CD14-positive monocyte (primary cell): Measurements from ENCODE around the gene CXCL12. TPM values are rescaled to one million over a fixed set of nuclear protein-coding genes. Genes with fewer than 3 reads are reported as not detected.

Experiments used
- DNase-seq, 3 donors: peaks; one replicate each; pipeline ENCODE4 v3.0.0-alpha.2; 2011 to 2022
- H2AFZ ChIP-seq: 2 replicates; pipeline ENCODE4 v1.6.0; 2012; ENCODE audit warnings: mild to moderate bottlenecking, low read depth, low read length, inconsistent platforms; ENCODE audit not compliant: insufficient read depth, poor library complexity, severe bottlenecking
- H3K27ac ChIP-seq, 2 donors: 1 replicate in 1 of 2; 2 replicates in 1 of 2; pipeline ENCODE4 v1.5.1; 2012 to 2013; ENCODE audit warnings: low read length in 2 of 2, control low read depth in 1 of 2, inconsistent platforms in 1 of 2, low read depth in 1 of 2, mild to moderate bottlenecking in 1 of 2
- H3K27me3 ChIP-seq, 2 donors: one replicate each; pipeline versions ENCODE4 v1.6.0 to v1.6.1; 2011 to 2013; ENCODE audit warnings: low read length in 2 of 2; ENCODE audit not compliant: control insufficient read depth in 2 of 2, insufficient read depth in 2 of 2
- H3K36me3 ChIP-seq, 2 donors: replicated peaks in 1 of 2; 1 replicate in 1 of 2; 2 replicates in 1 of 2; pipeline versions ENCODE4 v1.5.1 to v1.6.1; 2012 to 2013; ENCODE audit warnings: low read length in 2 of 2, control low read depth in 1 of 2, inconsistent platforms in 1 of 2, mild to moderate bottlenecking in 1 of 2; ENCODE audit not compliant: insufficient read depth in 2 of 2, control insufficient read depth in 1 of 2
- H3K4me1 ChIP-seq, 2 donors: 1 replicate in 1 of 2; 2 replicates in 1 of 2; pipeline versions ENCODE4 v1.5.1 to v1.6.1; 2012 to 2013; ENCODE audit warnings: low read length in 2 of 2, control low read depth in 1 of 2, inconsistent platforms in 1 of 2, mild to moderate bottlenecking in 1 of 2, moderate library complexity in 1 of 2; ENCODE audit not compliant: insufficient read depth in 2 of 2, control insufficient read depth in 1 of 2
- H3K4me2 ChIP-seq: replicated peaks from 2 replicates; pipeline ENCODE3; 2012; ENCODE audit warnings: low read length, moderate library complexity, mild to moderate bottlenecking; ENCODE audit not compliant: poor library complexity, severe bottlenecking; ENCODE audit errors: extremely low read depth
- H3K4me3 ChIP-seq, 3 experiments: fragments of 200-600 bp in 1 of 3; sonication (generic) in 1 of 3; replicated peaks in 1 of 3; 1 replicate in 2 of 3; 2 replicates in 1 of 3; pipeline ENCODE4 v1.5.1; 2011 to 2013; ENCODE audit warnings: low read length in 3 of 3, mild to moderate bottlenecking in 3 of 3, control low read depth in 2 of 3, low read depth in 2 of 3, inconsistent platforms in 1 of 3, moderate library complexity in 1 of 3
- H3K79me2 ChIP-seq: 2 replicates; pipeline ENCODE4 v1.6.0; 2012; ENCODE audit warnings: mild to moderate bottlenecking, control low read depth, inconsistent platforms, low read length, moderate library complexity; ENCODE audit not compliant: insufficient read depth
- H3K9ac ChIP-seq: 2 replicates; pipeline ENCODE4 v1.6.0; 2017; ENCODE audit warnings: low read length, mild to moderate bottlenecking; ENCODE audit not compliant: insufficient read depth, poor library complexity, severe bottlenecking
- H3K9me3 ChIP-seq, 2 donors: replicated peaks in 1 of 2; 1 replicate in 1 of 2; 2 replicates in 1 of 2; pipeline versions ENCODE4 v1.5.1 to v1.6.1; 2012 to 2013; ENCODE audit warnings: low read length in 2 of 2, control low read depth in 1 of 2; ENCODE audit not compliant: control insufficient read depth in 1 of 2, insufficient read depth in 1 of 2
- H4K20me1 ChIP-seq: 2 replicates; pipeline ENCODE4 v1.6.0; 2012; ENCODE audit warnings: mild to moderate bottlenecking, low read length, control low read depth, moderate library complexity; ENCODE audit not compliant: insufficient read depth
- H3K27ac Mint-ChIP-seq, 7 donors: one replicate each; pipeline ENCODE4 v1.8.0; 2020; ENCODE audit warnings: mild to moderate bottlenecking in 7 of 7, mixed read lengths in 7 of 7, moderate library complexity in 6 of 7, inconsistent platforms in 2 of 7
- H3K27me3 Mint-ChIP-seq, 3 donors: one replicate each; pipeline ENCODE4 v1.8.0; 2021 to 2022; ENCODE audit warnings: low read depth in 3 of 3, mild to moderate bottlenecking in 3 of 3, mixed read lengths in 3 of 3, moderate library complexity in 3 of 3, inconsistent platforms in 1 of 3
- H3K36me3 Mint-ChIP-seq, 2 donors: one replicate each; pipeline ENCODE4 v1.8.0; 2020; ENCODE audit warnings: mixed read lengths in 2 of 2, inconsistent platforms in 1 of 2, mild to moderate bottlenecking in 1 of 2
- H3K4me1 Mint-ChIP-seq: one replicate; pipeline ENCODE4 v1.8.0; 2020; ENCODE audit warnings: mild to moderate bottlenecking, mixed read lengths
- H3K4me3 Mint-ChIP-seq, 2 donors: one replicate each; pipeline ENCODE4 v1.8.0; 2020; ENCODE audit warnings: mild to moderate bottlenecking in 2 of 2, mixed read lengths in 2 of 2, moderate library complexity in 1 of 2
- H3K9me3 Mint-ChIP-seq, 7 donors: one replicate each; pipeline ENCODE4 v1.8.0; 2020 to 2022; ENCODE audit warnings: mixed read lengths in 7 of 7, mild to moderate bottlenecking in 6 of 7, moderate library complexity in 6 of 7, inconsistent platforms in 2 of 7
- CTCF ChIP-seq: fragments of 200-600 bp; IDR thresholded peaks from one replicate; pipeline ENCODE4 v1.8.0; 2022; ENCODE audit warnings: antibody characterized with exemption, mild to moderate bottlenecking
- whole genome bisulfite sequencing: methylation state at CpG from one replicate; pipeline ENCODE4 v1.1.5; 2013; ENCODE audit warnings: missing lambda C conversion rate; ENCODE audit not compliant: insufficient coverage; 5-methylcytosine and 5-hydroxymethylcytosine counted together
- intact Hi-C, 2 donors: fragments of 100-400 bp; cut with micrococcal nuclease; formaldehyde crosslinking; loops; one replicate each; pipeline versions ENCODE4 v1.15.0 to v1.15.1; 2023
- polyA plus RNA-seq, 3 donors: library from polyadenylated mRNA; depleted of rRNA in 1 of 3; unstranded in 2 of 3; stranded (reverse) in 1 of 3; fragments of 300-500 nt in 2 of 3; fragments of >200 nt in 1 of 3; fragmentation: Illumina TruSeq in 2 of 3; gene quantifications; 1 replicate in 2 of 3; 2 replicates in 1 of 3; pipeline ENCODE4 v1.2.3, GENCODE V29; 2012 to 2021

Gene CXCL12
- polyA plus RNA-seq, 3 donors = 0.21 TPM; not detected in 2

GRCh38 chr10:44382981-44383748 is 1.7 kb downstream of the CXCL12 start:
- TF ChIP-seq CTCF = no peak
- H3K9me3 Mint-ChIP-seq = peaks cover 0 to 8% (median 3%) of the 10 kb centered on the region in 7 donors
- no peaks in the 10 kb centered on the region for H3K4me1 ChIP-seq
- no peak overlapping the region for H2AFZ ChIP-seq
- H3K4me3 ChIP-seq = no peak overlapping the region
- H3K4me2 ChIP-seq = no peak overlapping the region
- H3K36me3 Mint-ChIP-seq = no peaks in the 10 kb centered on the region
- H3K4me3 Mint-ChIP-seq = peak overlapping the region in 1 of 2 donors; percentile 76
- H3K27ac ChIP-seq = no peak overlapping the region
- H3K9ac ChIP-seq = no peak overlapping the region
- no peaks in the 10 kb centered on the region for H3K79me2 ChIP-seq
- H3K4me1 Mint-ChIP-seq = peaks cover 4% of the 10 kb centered on the region
- no peaks in the 10 kb centered on the region for H3K36me3 ChIP-seq
- no peaks in the 10 kb centered on the region for H4K20me1 ChIP-seq
- DNase-seq = no peak
- intact Hi-C loops = loop anchor here in 1 of 2 donors (10.0 kb wide), 1 partner anchor 472 kb away; no protein-coding TSS in a partner anchor
- 16% methylated on average over 9 of the region's 15 CpGs for WGBS
- H3K27me3 Mint-ChIP-seq = peaks cover 47 to 68% (median 60%) of the 10 kb centered on the region in 3 donors
- H3K27me3 ChIP-seq = peaks cover 9 to 51% of the 10 kb centered on the region in 2 donors
- H3K9me3 ChIP-seq = peaks cover 0 to 11% of the 10 kb centered on the region in 2 donors
- peak overlapping the region in 1 of 7 donors; percentile 54 for H3K27ac Mint-ChIP-seq

- no peak overlapping the region for H3K4me3 ChIP-seq
- H3K79me2 ChIP-seq = no peaks in the 10 kb centered on the region
- no peak overlapping the region for H2AFZ ChIP-seq
- intact Hi-C loops = loop anchor here in 1 of 2 donors (10.0 kb wide), 1 partner anchor 473 kb away; no protein-coding TSS in a partner anchor
- H3K27me3 ChIP-seq = peaks cover 9 to 50% of the 10 kb centered on the region in 2 donors
- no peak overlapping the region for H3K27ac Mint-ChIP-seq
- peak overlapping the region in 1 of 2 donors; percentile 76 for H3K4me3 Mint-ChIP-seq
- TF ChIP-seq CTCF = no peak
- H3K4me1 Mint-ChIP-seq = peaks cover 4% of the 10 kb centered on the region
- H3K9me3 ChIP-seq = peaks cover 0 to 11% of the 10 kb centered on the region in 2 donors
- H4K20me1 ChIP-seq = no peaks in the 10 kb centered on the region
- no peak for DNase-seq
- H3K4me2 ChIP-seq = no peak overlapping the region
- no peak overlapping the region for H3K9ac ChIP-seq
- no peak overlapping the region for H3K27ac ChIP-seq
- no peaks in the 10 kb centered on the region for H3K36me3 Mint-ChIP-seq
- no peaks in the 10 kb centered on the region for H3K36me3 ChIP-seq
- H3K27me3 Mint-ChIP-seq = peaks cover 43 to 62% (median 59%) of the 10 kb centered on the region in 3 donors
- H3K9me3 Mint-ChIP-seq = peaks cover 0 to 8% (median 3%) of the 10 kb centered on the region in 7 donors
- H3K4me1 ChIP-seq = no peaks in the 10 kb centered on the region
- 74% methylated on average over 9 of the region's 10 CpGs for WGBS
These were observed 2.6 kb downstream of the CXCL12 start for GRCh38 chr10:44382131-44382858.
